IMR-90 (cell line): ENCODE data around the gene RPTOR. TPM values are rescaled to one million over a fixed set of nuclear protein-coding genes. Genes with fewer than 3 reads are reported as not detected.

Experiments
- ELK1 ChIP-seq: fragments of 150-350 bp; IDR thresholded peaks from 2 replicates; pipeline ENCODE4 v1.6.1; 2016; ENCODE audit warnings: low read depth, mild to moderate bottlenecking, low read length, moderate library complexity, borderline replicate concordance
- MAZ ChIP-seq: IDR thresholded peaks from 2 replicates; pipeline ENCODE4 v1.6.1; 2012; ENCODE audit warnings: low read depth, mild to moderate bottlenecking, low read length, improper control_type of control experiment, moderate library complexity, borderline replicate concordance
- SMC3 ChIP-seq: fragments of 150-350 bp; IDR thresholded peaks from 2 replicates; pipeline ENCODE4 v1.6.1; 2016; ENCODE audit warnings: low read depth, mild to moderate bottlenecking, antibody characterized with exemption, low read length, moderate library complexity
- polyA plus RNA-seq, 3 experiments: library from polyadenylated mRNA; depleted of rRNA; stranded (reverse); fragments of >200 nt; gene quantifications; 2 replicates each; pipeline ENCODE4 v1.2.3, GENCODE V29; 2012; ENCODE audit warnings: low replicate concordance in 1 of 3
- total RNA-seq: library from RNA; depleted of rRNA; stranded (reverse); fragments of >200 nt; gene quantifications from 2 replicates; pipeline ENCODE4 v1.2.3, GENCODE V29; 2012

RPTOR gene
- total and polyA plus RNA-seq, 2 of the 4 experiments (the other 2 are of a cell fraction), result 10.8 to 14.7 TPM

- TF ChIP-seq ELK1 (no peak), SMC3 (no peak), MAZ (no peak)
Measured at GRCh38 chr17:80856863-80857755, 312.5 kb downstream of the RPTOR start (continued).
